Inflammatory macrophage treated with lipopolysaccharide for 1 hour (primary cell): ENCODE results near the gene RPS8.
"Not testable (repeated sequence)": the region's sequence is repeated elsewhere in the genome, so short reads cannot be mapped to it uniquely, and the experiment has no call there.

Source experiments
- DNase-seq, 2 donors: peaks; one replicate each; pipeline ENCODE4 v3.0.0-alpha.2; 2020 to 2022

Gene RPS8

GRCh38 chr1:44783697-44784093 is 8.4 kb downstream of the RPS8 start:
- no peak for DNase-seq

GRCh38 chr1:44784094-44785028 is 9.0 kb downstream of the RPS8 start:
- no peak for DNase-seq

DNA sequence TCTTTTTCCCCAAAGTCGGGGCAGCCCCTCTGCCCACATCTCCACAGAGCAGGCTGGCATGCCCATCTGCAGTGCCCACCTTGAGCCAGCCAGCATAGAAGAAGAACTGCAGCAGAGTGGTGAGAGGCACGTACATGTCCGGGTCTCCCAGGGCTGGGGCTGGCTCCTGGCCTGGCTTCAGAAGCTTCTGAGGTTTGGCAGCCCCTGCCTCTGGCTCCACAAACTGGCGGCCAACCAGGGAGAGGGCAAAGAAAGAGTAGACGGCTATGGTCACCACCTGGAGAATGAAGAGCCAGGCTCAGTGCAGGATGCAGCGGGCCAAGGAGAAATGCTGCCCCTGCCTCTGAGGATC is 9.7 kb downstream of the RPS8 start:
- DNase-seq: no peak

- no peak for DNase-seq
These were observed 10.3 kb downstream of the RPS8 start for GRCh38 chr1:44785501-44786137.

DNA sequence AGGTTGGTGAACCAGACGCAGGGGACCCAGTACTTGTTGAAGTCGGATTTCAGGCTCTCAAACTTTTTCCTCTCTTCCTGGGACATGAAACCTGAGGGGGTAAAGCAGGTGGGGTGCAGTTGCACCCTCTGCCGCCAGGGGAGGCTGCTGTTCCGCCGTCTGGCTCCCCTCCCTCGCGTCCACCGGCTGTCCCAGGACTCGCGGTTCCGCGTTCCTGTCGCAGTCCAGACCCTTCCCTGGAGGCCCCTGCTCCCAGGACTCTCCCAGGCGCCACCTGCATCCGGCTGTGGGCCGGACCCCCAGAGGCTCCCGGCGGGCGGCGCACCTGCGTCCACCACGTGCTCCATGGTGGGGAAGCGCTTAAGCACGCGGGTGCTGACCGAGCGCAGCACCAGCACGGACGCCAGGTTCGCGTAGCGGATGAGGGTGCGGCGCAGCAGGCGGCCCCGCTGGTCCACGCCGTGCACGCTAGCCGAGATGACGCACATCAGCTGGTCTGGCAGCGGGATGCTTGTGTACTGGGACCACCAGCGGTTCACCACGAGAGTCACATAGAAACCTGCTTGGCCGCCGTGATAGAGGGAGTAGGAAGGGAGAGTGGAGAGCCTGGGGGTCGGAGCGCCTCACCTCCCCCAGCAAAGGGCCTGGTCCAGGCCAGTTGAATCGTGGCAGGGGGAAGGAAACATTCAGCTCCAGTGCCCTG is 10.9 kb downstream of the RPS8 start:
- peak in 1 of 2 donors; percentile 73 for DNase-seq

DNA sequence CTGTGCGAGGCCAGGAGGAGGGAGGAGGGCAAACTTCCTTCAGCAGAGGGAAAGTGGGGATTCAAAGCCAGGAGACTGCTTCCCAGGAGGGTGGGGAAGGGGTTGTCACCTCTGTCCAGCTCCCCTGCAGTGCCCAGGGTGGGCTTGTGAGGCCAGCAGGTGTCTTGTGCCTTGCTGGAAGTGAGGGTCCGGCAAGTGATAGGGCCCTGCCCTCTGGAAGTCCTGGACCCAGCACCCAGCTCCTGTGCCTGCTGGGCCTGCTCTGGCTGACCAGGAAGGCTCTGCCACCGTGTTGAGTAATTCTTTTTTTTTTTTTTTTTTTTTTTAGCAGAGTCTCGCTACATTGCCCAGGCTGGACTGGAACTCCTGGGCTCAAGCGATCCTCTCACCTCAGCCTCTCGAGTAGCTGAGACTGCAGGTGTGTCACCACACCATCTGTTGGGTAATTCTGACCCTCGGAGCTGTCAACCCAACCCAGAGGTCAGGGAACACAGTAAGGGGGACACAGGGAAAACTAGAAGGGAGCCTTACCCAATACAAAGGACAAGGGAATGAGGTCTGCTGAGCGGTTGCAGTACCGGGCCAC is 11.6 kb downstream of the RPS8 start:
- DNase-seq: no peak

GRCh38 chr1:44787506-44787905 is 12.2 kb downstream of the RPS8 start:
- no peak for DNase-seq

DNA sequence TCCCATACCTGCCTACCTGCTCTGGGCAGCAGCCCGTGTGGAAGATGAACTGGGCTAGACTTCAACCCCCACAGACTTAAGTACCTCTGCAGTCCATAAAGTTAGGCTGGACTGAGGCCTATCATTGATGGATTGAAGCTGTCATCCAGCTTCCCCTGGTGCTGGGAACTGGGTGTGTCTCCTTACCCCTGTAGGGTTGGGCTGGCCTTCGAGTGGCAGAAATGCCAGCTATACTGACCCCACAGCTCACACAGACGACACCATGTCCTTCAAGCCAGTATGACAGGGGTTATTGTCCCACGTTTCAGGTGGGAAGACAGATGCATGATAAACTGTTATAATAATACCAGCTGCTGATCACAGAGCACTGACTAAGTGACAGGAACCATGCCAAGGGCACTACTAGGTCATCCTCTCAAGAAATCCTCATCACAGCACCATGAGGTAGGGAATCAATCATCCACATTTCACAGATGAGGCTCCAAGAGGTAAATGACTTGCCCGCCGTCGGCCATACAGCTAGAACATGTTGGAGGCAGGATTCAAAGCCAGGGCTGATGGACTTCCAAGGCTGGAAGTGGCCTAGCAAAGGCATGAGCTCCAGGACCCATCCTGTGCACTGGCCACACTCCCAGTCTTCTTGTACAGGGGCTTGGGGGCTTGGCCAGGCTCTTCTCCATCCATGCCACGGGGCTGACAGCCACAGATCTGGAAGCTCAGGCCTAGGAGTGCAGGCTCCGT is 12.9 kb downstream of the RPS8 start, which contains the start of gene BEST4:
BEST4 (minus strand) TSS at position 51 of the 741 bp plus-strand sequence. CDS start 465 bp downstream, outside the sequence.
- no peak for DNase-seq

- no peak for DNase-seq
These were observed 15.8 kb downstream of the RPS8 start for GRCh38 chr1:44790968-44791801.

DNA sequence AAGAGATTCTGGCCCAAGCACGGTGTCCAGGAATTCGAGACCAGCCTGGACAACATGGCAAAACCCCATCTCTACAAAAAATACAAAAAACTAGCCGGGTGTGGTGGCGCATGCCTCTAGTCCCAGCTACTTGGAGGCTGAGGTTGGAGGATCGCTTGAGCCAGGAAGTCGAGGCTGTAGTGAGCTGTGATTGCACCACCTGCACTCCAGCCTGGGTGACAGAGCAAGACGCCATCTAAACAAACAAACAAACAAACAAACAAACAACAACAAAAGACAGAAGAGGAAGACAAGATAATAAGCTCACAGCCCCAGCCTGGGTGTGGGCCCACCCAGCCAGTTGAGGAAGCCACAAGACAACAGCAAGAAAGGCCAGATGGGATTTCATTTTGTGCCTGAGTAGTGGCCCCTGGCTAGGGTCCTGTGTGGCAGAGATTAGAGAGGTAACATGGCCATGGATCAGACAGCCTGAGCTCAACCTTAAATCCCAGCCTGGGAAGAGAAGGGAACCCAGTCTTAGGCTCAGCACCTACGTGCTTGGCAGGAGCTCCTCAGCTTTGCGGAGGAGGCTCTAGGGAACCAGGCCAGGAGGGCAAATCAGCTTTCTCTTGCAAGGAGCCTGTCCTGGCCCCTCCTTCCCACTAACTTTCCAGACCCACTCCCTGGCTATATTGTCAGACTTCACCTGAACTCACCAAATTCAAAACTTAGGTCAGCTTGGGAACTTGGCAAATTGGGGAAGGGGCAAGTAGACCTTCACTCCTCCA is 17.6 kb downstream of the RPS8 start:
- DNase-seq: no peak

DNA sequence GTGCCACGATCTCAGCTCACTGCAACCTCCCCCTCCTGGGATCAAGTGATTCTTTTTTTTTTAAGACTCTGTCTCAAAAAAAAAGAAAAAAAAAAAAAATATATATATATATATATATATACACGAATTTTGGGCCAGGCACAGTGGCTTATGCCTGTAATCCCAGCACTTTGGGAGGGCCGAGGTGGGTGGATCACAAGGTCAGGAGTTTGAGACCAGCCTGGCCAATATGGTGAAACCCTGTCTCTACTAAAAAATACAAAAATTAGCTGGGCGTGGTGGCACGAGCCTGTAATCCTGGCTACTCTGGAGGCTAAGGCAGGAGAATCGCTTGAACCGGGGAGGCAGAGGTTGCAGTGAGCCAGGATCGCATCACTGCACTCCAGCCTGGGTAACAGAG is 22.5 kb downstream of the RPS8 start:
- not testable (repeated sequence) for DNase-seq

DNA sequence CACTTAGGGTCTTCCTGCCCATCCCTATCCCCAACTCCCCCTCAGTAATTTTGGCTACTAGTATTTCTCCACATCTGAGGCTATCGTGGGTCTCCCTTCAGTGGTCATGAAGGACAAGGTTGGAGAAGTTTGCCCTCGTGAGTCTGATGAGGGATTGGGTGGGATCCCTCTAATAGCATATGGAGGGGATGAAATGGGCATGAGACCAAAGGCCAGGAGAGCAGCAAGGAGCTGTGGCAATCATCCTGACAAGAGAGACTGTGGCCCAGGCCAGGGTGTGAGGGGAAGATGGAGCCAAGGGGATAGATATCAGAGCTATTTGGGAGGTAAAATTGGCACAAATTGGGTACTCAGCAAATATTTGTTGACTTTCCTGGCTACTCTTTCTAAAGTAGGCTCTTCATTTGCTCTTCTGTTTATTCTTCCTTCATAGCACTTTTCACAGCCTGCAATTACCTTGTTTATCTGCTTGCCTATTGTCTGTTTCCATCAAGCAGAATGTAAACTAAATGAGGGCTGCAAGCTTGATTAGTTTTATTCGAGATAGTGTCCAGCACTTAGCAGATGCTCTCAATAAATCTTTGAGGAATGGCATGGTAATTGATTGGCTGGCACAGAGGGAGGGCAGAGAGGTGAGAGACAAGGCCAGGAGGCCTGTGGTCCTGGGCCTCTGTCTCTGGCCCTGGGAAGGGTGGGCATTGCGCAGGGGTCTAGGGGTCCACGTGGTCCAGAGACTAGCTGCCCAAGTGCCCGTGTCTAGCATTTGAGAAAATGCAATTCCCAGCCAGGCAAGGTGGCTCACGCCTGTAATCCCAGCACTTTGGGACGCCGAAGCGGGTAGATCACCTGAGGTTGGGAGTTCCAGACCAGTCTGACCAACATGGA is 23.4 kb downstream of the RPS8 start:
- no peak for DNase-seq

GRCh38 chr1:44799770-44800584 is 24.6 kb downstream of the RPS8 start, which contains the start of gene PLK3:
Gene PLK3 (plus strand): TSS chr1:44800377. CDS start chr1:44800464, 87 bp downstream.
- peak; percentile 96 to 99 for DNase-seq

DNA sequence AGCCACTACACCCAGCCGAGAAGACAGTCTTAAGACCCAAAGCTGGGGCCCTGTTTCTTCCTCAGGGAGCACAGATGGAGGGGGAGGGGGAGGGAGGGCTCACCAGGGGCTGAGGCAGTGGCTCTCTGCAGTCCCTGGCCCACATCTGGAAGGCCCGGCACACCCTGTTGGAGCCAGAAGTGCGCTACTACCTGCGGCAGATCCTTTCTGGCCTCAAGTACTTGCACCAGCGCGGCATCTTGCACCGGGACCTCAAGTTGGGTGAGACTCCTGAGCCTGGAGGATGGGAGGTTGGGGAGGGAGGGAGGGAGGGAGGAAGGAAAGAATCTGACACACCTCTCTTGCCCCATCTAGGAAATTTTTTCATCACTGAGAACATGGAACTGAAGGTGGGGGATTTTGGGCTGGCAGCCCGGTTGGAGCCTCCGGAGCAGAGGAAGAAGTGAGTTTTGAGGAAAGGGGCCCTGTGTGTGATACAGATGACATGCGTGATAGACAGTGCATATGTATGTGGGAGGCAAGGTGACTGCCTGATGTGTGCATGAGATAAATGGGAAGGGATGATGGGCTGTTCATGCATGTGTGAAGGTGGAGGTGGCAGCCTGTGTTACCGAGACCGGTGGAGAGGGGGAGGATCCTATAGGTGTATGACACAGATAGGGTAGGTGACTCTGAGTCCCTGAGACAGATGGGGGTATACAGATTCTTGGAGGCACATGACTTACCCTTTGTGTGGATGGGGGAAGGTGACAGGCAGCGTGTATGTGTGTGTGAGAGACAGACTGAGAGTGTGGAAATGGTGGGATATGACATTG is 26.4 kb downstream of the RPS8 start:
- peak; percentile 78 to 84 for DNase-seq

GRCh38 chr1:44802306-44803061 is 27.1 kb downstream of the RPS8 start:
- DNase-seq: no peak

DNA sequence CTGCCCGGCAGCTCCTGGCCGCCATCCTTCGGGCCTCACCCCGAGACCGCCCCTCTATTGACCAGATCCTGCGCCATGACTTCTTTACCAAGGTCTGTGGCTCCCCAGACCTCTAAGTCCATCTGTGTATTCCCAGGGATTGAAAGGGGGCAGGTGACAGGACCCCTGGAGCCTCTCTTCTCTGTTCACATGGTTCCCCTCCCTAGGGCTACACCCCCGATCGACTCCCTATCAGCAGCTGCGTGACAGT is 27.6 kb downstream of the RPS8 start:
- no peak for DNase-seq
